ENCODE data around the gene MAP1B.
"Not testable (repeated sequence)": the region's sequence is repeated elsewhere in the genome, so short reads cannot be mapped to it uniquely, and the experiment has no call there.

Gene MAP1B

GRCh38 chr5:72107131-72107900, at the start of gene MAP1B:
Gene MAP1B, plus strand, starts transcription at chr5:72107475. Its CDS starts 57 bp downstream, at chr5:72107532.
- peak; percentile 89 for DNase-seq

DNA sequence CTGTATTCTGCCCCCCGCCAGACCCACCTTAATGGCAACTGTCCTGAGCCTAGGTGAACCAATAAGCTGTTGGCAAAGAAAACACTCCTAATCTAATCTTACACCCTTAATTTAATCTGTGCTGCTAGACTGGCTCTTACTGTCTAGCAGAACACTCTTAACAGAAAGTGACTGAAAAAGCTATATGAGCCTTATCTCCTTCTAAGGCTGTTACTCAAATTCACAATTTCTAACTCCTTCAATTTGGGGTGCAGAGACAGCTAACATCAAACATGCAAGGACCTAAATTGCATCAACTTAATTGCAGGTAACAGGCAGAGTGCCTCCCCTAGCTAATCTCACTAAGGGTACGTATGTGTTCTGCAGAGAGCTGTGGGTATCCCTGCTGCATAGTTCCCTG, 49.5 kb upstream of the MAP1B start:
- DNase-seq, result no peak

DNA sequence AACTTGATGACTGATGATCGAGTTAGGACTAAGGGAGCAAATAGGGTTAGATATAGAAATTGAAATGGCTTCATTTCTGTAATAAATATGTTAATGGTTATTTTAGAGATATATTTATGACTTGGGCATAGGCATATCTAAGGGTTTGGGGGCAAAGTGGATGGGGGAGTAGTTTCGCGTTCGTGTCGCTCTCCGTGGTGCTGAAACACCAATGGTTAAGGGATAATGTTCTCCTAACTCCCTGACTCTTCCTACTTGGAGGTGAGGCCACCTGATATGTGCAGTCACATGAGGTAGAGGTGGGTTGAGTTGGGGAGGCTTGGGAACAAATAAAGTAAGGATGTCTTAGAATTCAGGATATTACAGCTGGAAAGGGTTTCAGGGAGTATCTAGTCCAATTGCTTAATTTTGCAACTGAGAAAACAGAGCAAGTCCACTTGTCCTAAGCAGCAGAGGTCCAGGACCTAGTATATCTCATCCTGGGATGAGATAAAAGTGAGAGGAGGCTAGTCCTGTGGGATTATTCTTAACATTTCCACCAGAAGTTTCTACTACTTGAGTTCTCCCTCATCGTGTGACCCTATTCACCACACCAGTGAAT, 44.0 kb upstream of the MAP1B start:
- no peak for DNase-seq

GRCh38 chr5:72064801-72065570, 42.3 kb upstream of the MAP1B start:
- DNase-seq, result peak; percentile 75

DNA sequence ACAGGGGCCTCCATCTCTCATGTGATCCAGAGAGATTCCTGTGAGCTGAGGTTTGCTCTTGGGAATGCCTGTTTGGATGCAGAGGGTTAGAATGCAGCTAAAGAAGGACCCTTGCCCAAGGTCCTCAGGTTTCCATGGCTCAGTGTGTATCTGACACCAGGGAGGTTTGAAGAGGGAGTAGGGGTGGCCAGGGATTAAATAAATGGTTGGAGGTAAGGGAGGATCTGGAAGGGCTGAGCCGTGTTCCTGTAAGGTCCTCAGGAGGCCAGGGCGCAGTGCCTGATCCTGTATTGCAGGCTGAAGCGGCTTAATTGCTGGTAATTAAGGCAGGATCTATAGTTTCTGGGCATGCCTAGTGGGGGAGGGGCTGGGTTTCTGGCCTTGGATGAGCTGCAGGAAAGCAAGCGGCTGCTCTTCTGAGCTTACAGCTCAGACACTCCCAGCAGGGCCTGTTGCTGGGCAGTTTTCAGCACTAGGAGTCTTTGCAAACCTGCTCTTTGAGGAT, 41.5 kb upstream of the MAP1B start:
- peak; percentile 92 for DNase-seq

GRCh38 chr5:72066705-72067107, 40.6 kb upstream of the MAP1B start:
- no peak for DNase-seq

DNA sequence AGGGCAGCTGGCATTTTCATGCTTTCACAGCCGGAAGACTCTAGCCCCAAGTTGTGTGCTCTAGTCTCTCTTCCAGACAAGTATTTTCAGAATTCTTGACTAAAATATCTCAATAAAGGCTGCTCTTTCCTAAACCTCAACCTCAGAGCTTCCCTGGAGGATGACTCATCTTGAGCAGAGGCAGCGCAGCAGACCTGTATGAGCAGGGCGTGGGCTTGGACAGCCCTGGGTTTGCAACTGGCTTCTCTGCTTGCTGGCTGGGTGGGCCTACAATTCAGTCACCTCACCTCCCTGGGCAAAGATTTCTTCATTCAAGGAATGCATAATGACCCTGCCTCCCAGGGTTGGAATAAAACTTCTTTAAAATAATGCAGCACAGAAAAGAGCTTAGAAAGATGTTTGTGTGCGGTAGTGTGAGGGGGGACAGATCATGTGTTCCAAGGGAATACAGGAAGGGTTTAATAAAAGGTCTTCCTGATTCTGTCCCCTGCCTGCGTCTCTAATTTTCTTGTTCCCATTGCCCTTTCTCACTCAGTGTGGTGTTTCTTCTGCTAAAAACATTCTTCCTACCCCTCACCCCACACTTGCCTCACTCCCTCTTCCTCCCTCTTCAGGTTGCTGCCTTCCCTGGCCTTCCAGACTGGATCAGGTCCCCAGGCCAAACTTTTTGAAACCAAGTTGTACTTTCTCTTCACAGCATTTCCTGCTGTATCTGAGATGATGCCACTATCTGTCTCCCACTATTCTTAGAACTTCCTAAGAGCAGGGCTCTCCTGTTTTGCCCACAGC, 39.4 kb upstream of the MAP1B start:
- no peak for DNase-seq

DNA sequence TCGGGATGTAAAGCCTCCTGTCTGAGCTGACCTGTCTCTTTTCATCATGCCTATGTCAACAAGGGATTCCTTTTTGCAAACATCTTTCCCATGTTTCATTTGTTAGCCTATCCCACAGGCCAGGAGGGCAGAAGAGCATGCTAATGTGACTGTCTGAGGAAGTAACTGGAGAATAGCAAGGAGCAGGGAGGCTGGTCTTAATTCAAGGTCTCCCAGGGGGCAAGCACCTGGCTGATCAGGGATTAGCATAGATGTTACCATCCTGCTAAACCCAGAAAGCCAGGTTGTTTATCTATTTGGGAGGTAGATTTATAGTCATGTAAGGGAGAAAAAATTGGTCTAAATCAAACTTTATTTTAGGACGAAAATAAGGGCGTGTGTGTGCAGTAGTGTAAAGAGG, 36.7 kb upstream of the MAP1B start:
- no peak for DNase-seq

GRCh38 chr5:72071906-72072305, 35.4 kb upstream of the MAP1B start:
- no peak for DNase-seq

- no peak for DNase-seq
Measured at GRCh38 chr5:72074251-72074650, 33.0 kb upstream of the MAP1B start.

GRCh38 chr5:72075461-72075860, 31.8 kb upstream of the MAP1B start:
- DNase-seq, result no peak

- no peak for DNase-seq
Measured at GRCh38 chr5:72076621-72077300, 30.5 kb upstream of the MAP1B start.

DNA sequence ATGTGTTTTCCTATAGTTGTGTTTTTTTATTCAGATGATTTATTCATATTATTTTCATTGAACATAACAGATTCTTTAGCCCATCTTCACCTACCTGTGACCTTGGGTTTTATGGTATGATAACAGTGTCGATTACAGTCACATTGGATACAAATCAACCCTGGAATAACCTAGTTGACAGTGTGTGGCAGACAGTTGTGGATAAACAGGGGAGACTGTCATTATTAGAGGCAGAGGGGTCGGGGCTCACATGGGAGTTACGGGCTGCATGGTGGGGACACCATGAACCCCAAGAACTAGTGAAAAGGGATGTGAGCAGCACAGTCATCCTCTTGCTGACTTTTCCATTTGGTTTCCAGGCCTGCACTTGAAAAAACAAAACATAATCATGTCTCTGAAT, 29.9 kb upstream of the MAP1B start:
- DNase-seq, result no peak

DNA sequence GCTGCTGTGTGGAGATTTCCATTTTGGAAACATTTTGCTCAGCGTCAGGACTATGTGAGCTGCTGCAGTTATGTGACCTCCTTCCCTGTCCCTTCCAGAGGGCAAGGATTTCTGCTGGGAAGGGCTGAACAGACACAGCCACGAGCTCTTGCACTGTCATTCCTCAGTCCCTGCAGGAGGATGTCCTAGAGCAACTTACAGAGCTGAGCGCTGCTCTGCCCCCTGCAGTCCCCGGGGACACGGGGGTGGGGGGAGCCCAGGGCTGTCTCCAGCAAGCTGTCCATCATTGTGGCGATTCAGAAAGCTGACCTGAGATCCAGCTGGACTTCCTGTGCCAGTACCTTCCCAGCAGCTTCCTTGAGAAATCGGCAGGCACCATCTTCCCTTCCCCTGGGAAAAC, 28.0 kb upstream of the MAP1B start:
- no peak for DNase-seq

GRCh38 chr5:72082048-72082447, 25.2 kb upstream of the MAP1B start:
- no peak for DNase-seq

- no peak for DNase-seq
Measured at GRCh38 chr5:72084876-72085275, 22.4 kb upstream of the MAP1B start.

DNA sequence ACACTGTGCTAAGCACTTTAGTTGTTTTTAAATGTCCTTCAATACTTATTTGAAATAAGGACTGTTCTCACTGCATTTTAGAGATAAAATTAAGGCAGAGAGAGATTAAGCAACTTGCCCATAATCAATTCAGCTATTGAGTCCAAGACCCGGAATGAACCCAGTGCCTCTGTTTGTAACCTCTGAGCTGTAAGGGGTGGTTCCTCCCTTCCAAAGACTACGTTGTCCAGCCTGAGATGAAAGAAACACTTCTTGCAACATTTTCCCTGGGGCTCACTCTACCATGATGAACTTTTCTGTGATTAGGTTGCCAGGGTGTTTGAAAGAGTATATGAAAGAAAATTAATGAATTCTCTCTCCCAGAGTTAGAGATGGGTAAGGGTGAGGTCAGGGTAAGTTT, 22.0 kb upstream of the MAP1B start:
- DNase-seq, result no peak

GRCh38 chr5:72089713-72090112, 17.6 kb upstream of the MAP1B start:
- not testable (repeated sequence) for DNase-seq

DNA sequence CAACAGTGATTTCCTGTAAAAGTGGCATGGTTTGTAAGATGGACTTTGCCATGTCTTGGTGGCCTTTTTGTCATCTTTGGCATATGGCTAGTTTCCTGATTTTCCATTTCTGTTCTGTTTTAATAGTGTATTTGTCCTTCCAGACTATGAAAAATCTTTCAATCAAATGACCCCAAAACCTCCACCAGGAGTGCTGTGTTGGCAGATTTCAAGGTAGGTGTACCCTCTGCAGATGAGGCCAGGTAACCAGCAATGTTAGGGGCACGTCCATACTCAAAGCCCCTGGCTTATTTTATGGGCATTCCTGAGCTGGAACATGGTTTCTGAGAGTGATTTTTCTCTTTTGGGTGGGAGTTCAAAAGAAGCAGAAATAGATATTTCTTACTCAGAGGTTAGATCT, 15.2 kb upstream of the MAP1B start:
- DNase-seq, result no peak

GRCh38 chr5:72093217-72093616, 14.1 kb upstream of the MAP1B start:
- no peak for DNase-seq

GRCh38 chr5:72093824-72094223, 13.5 kb upstream of the MAP1B start:
- no peak for DNase-seq

GRCh38 chr5:72096602-72097188, 10.6 kb upstream of the MAP1B start:
- DNase-seq, result no peak
